Measurements from ENCODE around the gene GPR3.
"Not testable (repeated sequence)": the region's sequence is repeated elsewhere in the genome, so short reads cannot be mapped to it uniquely, and the experiment has no call there.

Gene GPR3

GRCh38 chr1:27430903-27431600 is 38.6 kb downstream of the GPR3 start:
- TF ChIP-seq NFRKB (IDR thresholded peaks at IDR 0.05) (no peak), CTBP1 (IDR thresholded peaks at IDR 0.05; ENCODE audit: borderline replicate concordance) (no peak)
- CTCF ChIA-PET, result interaction anchor here (0.8 kb wide), 1 partner anchor 313 kb away, joined by 4 read pairs; no protein-coding TSS in a partner anchor
- POLR2A ChIA-PET, result interaction anchor here (1.2 kb wide), 1 partner anchor 59 kb away, joined by 4 read pairs; the partner anchor contains the start of gene WASF2
- no peak for DNase-seq (ENCODE audit: extremely low spot score)

GRCh38 chr1:27431601-27431940 is 39.1 kb downstream of the GPR3 start:
- ChIA-PET CTCF (no interaction called here), POLR2A (no interaction called here)
- no peak for DNase-seq (ENCODE audit: extremely low spot score)
- TF ChIP-seq ZNF384 (IDR thresholded peaks at IDR 0.05), result no peak
- TF ChIP-seq FOXK2 (IDR thresholded peaks at IDR 0.05), result no peak
- no peak for TF ChIP-seq NFRKB (IDR thresholded peaks at IDR 0.05)
- TF ChIP-seq SP1 (IDR thresholded peaks at IDR 0.05), result no peak
- no peak for TF ChIP-seq FOXM1 (IDR thresholded peaks at IDR 0.05; ENCODE audit: borderline replicate concordance)
- no peak for TF ChIP-seq TARDBP (IDR thresholded peaks at IDR 0.05)
- no peak for TF ChIP-seq L3MBTL2 (conservative IDR thresholded peaks at IDR 0.05)

GRCh38 chr1:27432725-27433124 is 40.3 kb downstream of the GPR3 start:
- CTCF ChIA-PET; POLR2A ChIA-PET; DNase-seq (ENCODE audit: extremely low spot score): not testable (repeated sequence)

- CTCF ChIA-PET, result no interaction called here
- no peak for DNase-seq (ENCODE audit: extremely low spot score)
- TF ChIP-seq HDGF (IDR thresholded peaks at IDR 0.05; ENCODE audit: borderline replicate concordance) (no peak), NFRKB (IDR thresholded peaks at IDR 0.05) (no peak), PKNOX1 (IDR thresholded peaks at IDR 0.05) (no peak), BHLHE40 (IDR thresholded peaks at IDR 0.05; ENCODE audit: borderline replicate concordance) (no peak), ZNF384 (IDR thresholded peaks at IDR 0.05) (no peak), ELF4 (IDR thresholded peaks at IDR 0.05) (no peak), CTBP1 (IDR thresholded peaks at IDR 0.05; ENCODE audit: borderline replicate concordance) (no peak), TARDBP (IDR thresholded peaks at IDR 0.05) (no peak), FOXK2 (IDR thresholded peaks at IDR 0.05) (no peak), L3MBTL2 (conservative IDR thresholded peaks at IDR 0.05) (no peak), FOXA1 (IDR thresholded peaks at IDR 0.05) (no peak), ARNT (IDR thresholded peaks at IDR 0.05) (no peak), SP1 (IDR thresholded peaks at IDR 0.05) (no peak), SUZ12 (IDR thresholded peaks at IDR 0.05) (no peak), LEF1 (IDR thresholded peaks at IDR 0.05; ENCODE audit: borderline replicate concordance) (no peak), FOXM1 (IDR thresholded peaks at IDR 0.05; ENCODE audit: borderline replicate concordance) (no peak)
- POLR2A ChIA-PET, result no interaction called here
Measured at GRCh38 chr1:27433706-27434105, 41.3 kb downstream of the GPR3 start.

GRCh38 chr1:27435566-27436203 is 43.3 kb downstream of the GPR3 start:
- CTCF ChIA-PET, result interaction anchor here (1.0 kb wide), 1 partner anchor 10 kb away, joined by 3 read pairs; no protein-coding TSS in a partner anchor
- DNase-seq (ENCODE audit: extremely low spot score), result no peak
- POLR2A ChIA-PET, result no interaction called here
- TF ChIP-seq FOXM1 (IDR thresholded peaks at IDR 0.05; ENCODE audit: borderline replicate concordance), result no peak
- no peak for TF ChIP-seq PKNOX1 (IDR thresholded peaks at IDR 0.05)
- TF ChIP-seq CTBP1 (IDR thresholded peaks at IDR 0.05; ENCODE audit: borderline replicate concordance), result no peak
- TF ChIP-seq HDGF (IDR thresholded peaks at IDR 0.05; ENCODE audit: borderline replicate concordance), result no peak
- TF ChIP-seq FOXA1 (IDR thresholded peaks at IDR 0.05), result no peak
- no peak for TF ChIP-seq ARNT (IDR thresholded peaks at IDR 0.05)
- TF ChIP-seq FOXK2 (IDR thresholded peaks at IDR 0.05), result no peak
- no peak for TF ChIP-seq ZNF384 (IDR thresholded peaks at IDR 0.05)
- no peak for TF ChIP-seq SUZ12 (IDR thresholded peaks at IDR 0.05)
- TF ChIP-seq NFRKB (IDR thresholded peaks at IDR 0.05), result no peak
- no peak for TF ChIP-seq SP1 (IDR thresholded peaks at IDR 0.05)
- TF ChIP-seq BHLHE40 (IDR thresholded peaks at IDR 0.05; ENCODE audit: borderline replicate concordance), result no peak
- TF ChIP-seq LEF1 (IDR thresholded peaks at IDR 0.05; ENCODE audit: borderline replicate concordance), result no peak

GRCh38 chr1:27436204-27437159 is 44.1 kb downstream of the GPR3 start:
- ChIA-PET CTCF (interaction anchor here (1.0 kb wide), 1 partner anchor 11 kb away, joined by 3 read pairs; no protein-coding TSS in a partner anchor), POLR2A (interaction anchor here (0.6 to 1.1 kb wide), 2 partner anchors 16 to 54 kb away, joined by 3 read pairs; partner anchors contain the start of gene WASF2)
- DNase-seq (ENCODE audit: extremely low spot score), result no peak
- TF ChIP-seq HDGF (IDR thresholded peaks at IDR 0.05; ENCODE audit: borderline replicate concordance) (no peak), SP1 (IDR thresholded peaks at IDR 0.05) (no peak), BHLHE40 (IDR thresholded peaks at IDR 0.05; ENCODE audit: borderline replicate concordance) (no peak), LEF1 (IDR thresholded peaks at IDR 0.05; ENCODE audit: borderline replicate concordance) (no peak), L3MBTL2 (conservative IDR thresholded peaks at IDR 0.05) (no peak), SUZ12 (IDR thresholded peaks at IDR 0.05) (no peak), FOXA1 (IDR thresholded peaks at IDR 0.05) (no peak), ARNT (IDR thresholded peaks at IDR 0.05) (no peak), ZNF384 (IDR thresholded peaks at IDR 0.05) (no peak), NFRKB (IDR thresholded peaks at IDR 0.05) (no peak), TARDBP (IDR thresholded peaks at IDR 0.05) (no peak), ELF4 (IDR thresholded peaks at IDR 0.05) (no peak), FOXK2 (IDR thresholded peaks at IDR 0.05) (no peak), CTBP1 (IDR thresholded peaks at IDR 0.05; ENCODE audit: borderline replicate concordance) (no peak), PKNOX1 (IDR thresholded peaks at IDR 0.05) (no peak), FOXM1 (IDR thresholded peaks at IDR 0.05; ENCODE audit: borderline replicate concordance) (no peak)

Measured in HEK293T (cell line).